Stimulated activated CD4-positive, alpha-beta T cell treated with anti-CD3 and anti-CD28 coated beads, Interleukin-1b, Interleukin-23, amount 100 ng/mL, for 4 hours (primary cell): Measurements from ENCODE around the gene TSPAN14.
"Not testable (repeated sequence)": the region's sequence is repeated elsewhere in the genome, so short reads cannot be mapped to it uniquely, and the experiment has no call there.

Experiments
- DNase-seq, 2 donors: peaks; one replicate each; pipeline ENCODE4 v3.0.0-alpha.2; 2020; ENCODE audit warnings: low read depth in 2 of 2

The TSPAN14 gene

DNA sequence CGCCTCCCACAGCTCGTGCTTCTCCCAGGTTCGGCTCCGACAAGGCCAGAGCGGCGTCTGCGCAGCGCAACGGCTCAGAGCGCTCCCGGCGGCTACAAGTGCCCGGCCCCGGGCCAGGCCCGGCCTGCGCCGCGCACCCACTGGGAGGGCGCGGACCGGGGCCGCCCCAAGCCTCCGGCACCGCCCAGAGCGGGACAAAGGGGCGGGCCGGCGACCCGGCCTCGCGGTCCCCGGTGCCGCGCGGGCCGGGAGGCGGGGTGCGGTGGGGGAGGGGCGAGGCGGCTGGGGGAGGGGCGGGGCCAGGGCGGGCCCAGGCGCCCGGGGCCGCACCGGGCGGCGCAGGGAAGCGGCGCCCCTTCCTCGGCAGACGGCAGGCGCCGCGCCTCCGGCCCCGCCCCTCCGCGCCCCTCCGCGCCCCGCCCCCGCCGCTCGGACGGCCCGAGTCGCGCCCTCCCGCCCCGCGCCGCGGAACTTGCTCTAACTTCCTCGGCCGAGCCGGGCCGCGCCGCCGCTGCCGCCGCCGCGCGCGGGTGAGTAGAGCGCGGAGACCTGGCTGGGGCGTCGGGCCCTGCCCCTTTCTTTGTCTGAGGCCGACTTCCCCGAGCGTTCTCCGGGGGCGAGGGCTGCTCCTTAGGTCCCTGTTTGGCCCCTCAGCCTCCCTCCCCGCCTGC, at the start of gene TSPAN14:
TSS of gene TSPAN14 (plus strand) at position 469 of the 671 bp plus-strand sequence. CDS start 34,924 bp downstream, outside the sequence.
- DNase-seq: peak; percentile 51 to 75

DNA sequence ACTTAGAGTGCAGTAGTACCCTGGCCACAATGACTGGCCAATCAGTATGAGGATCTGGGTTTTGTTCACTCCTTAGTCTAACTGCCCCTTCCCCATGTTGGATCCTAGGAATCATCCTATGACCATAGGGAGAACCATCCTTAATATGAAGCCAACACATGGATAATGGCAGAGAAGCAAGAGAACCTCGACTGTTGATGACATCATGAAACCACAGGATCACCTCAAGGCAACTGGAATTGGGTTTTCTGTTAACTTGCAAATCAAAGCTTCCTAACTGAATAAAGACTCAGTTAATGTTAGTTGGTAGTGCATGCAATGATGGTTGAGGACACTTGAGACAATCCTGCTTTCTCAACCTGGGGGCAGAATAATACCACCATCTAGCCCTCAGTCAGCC, 49.1 kb upstream of the TSPAN14 start:
- no peak for DNase-seq

DNA sequence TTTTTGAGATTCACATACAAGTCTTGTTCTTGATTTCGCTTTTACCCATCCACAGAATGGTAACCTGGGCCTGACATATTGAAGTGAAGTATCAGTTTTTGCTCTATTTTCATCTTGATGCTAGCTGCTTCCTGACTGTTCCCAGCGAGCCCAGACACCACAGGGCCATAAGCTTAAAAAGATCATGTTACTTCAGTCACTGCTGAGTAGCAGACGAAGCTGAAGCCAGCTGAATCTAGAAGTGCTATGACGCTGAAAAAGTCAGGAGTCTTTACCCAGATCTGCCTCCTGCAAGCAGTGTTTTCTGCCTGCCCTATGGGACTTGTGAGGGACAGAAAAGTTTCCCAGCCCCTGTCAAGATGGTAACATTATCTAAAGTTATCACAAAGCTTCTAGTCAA, 48.5 kb upstream of the TSPAN14 start:
- DNase-seq: no peak

- DNase-seq: no peak
These were observed 47.9 kb upstream of the TSPAN14 start for GRCh38 chr10:80406204-80406603.

- DNase-seq: peak; percentile 31 to 49
These were observed 46.3 kb upstream of the TSPAN14 start for GRCh38 chr10:80407812-80408241.

- peak; percentile 69 to 86 for DNase-seq
These were observed 45.6 kb upstream of the TSPAN14 start, which contains the start of gene PRXL2A for GRCh38 chr10:80408242-80409101. TSS of gene PRXL2A (plus strand) at chr10:80408551. CDS start at chr10:80420468, 11,917 bp downstream.

DNA sequence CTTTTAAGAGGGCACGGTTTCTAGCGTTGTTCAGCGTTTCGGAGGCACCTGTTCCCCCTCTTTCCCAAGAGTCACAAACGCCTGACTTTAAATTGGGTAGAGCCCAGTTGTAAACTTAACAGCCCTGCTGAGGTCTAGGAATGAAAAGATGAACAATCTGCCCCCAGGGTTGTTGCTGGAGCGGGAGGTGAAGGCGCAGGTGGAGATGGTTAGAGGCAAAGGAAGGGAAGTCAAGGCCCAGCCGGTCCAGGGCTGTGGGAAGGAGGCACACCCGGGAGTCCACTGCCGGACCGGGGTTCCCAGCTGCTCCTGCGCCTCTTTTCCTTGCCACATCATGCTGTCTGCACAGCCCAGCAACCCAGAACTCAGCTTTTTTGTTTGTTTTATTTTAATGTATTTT, 45.0 kb upstream of the TSPAN14 start:
- DNase-seq: no peak

- no peak for DNase-seq
These were observed 44.0 kb upstream of the TSPAN14 start for GRCh38 chr10:80410122-80410521.

DNA sequence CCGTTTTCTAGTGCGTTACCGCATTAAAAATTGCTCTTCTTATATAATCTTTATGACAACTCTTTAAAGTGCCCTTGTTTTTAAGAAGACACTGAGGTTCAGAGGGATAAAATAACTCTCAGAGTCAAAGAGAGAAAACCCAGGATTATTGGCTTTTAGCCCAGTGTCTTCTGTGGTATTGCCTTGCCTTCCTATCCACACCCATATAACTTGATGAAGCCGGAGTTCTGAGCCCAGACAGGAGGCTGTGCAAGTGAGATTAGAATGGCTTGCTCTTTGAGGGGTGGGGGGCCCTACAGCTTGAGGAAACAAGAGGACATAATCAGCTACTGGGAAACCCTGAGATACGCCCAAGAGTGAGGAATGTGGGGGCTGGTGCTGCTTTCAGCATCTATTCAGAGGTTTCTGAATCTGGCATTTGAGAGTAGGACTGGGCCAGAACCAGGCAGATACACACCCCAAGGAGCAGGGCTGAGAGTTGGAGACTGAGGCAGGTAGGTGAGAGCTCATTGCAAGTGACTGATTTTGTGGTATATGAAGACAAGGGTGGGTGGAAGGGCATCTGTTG, 43.4 kb upstream of the TSPAN14 start:
- no peak for DNase-seq

DNA sequence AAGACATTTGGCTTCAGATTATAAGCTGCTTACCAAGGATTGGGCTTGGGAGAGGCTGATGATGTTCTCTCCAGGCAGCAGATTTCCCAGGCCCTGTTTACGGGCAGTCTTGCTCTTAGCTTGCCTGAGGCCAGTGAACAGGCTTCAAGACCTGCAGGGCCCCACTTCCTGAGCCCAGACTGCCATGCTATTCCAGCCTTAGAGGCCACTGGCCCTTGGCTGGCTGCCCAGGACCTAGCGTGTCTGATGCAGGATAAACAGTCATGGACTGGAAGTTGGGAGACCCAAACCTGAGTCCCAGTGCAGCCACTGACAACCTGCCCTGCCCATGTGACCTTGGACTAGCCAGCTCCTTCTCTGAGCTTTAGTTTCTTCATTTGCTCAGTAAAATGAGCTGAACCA, 42.8 kb upstream of the TSPAN14 start:
- no peak for DNase-seq

DNA sequence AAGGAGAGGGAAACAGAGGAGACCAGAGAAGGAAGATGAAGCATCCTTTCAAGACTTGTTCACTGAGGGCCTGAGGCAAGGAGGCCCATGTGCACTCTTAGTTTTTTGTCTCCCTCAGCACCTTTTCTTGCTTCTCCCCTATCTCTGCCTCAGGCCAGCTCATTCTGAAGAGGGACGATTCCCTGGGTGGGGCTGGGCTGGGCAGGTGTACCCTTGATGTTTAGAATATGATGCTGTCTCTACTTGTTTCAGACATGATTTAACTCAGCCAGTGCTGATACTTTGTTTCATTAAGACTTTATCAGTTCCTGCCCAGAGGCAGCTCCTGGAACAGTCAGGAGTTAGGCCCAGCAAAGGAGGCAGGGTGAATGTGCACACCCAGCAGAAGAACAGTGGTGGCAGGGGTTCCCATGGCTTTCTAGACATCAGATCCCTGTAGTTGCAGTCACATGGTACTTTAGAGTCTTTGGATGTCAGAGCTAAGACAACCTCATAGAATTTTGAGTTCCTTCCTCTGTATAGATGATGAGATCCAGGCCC, 42.4 kb upstream of the TSPAN14 start:
- no peak for DNase-seq

DNA sequence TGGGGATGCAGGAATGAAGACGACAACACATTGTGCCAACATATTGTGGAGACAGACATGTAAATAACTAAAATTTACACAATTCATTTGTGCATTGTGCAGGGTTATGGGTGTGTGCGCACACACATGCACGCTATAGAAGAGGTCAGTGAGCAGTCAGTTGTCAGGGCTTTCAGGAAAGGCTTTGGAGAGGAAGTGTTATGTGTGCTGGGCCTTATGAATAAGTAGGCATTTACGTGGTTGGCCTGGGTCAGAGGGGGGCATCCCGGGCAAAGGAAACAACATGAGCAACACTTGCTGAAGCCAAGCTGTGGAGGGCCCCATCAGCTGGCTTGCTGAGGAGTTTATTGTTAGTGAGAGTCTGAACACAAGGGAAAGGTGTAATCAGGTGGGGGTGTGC, 41.6 kb upstream of the TSPAN14 start:
- no peak for DNase-seq

GRCh38 chr10:80413271-80413996, 40.7 kb upstream of the TSPAN14 start:
- no peak for DNase-seq

DNA sequence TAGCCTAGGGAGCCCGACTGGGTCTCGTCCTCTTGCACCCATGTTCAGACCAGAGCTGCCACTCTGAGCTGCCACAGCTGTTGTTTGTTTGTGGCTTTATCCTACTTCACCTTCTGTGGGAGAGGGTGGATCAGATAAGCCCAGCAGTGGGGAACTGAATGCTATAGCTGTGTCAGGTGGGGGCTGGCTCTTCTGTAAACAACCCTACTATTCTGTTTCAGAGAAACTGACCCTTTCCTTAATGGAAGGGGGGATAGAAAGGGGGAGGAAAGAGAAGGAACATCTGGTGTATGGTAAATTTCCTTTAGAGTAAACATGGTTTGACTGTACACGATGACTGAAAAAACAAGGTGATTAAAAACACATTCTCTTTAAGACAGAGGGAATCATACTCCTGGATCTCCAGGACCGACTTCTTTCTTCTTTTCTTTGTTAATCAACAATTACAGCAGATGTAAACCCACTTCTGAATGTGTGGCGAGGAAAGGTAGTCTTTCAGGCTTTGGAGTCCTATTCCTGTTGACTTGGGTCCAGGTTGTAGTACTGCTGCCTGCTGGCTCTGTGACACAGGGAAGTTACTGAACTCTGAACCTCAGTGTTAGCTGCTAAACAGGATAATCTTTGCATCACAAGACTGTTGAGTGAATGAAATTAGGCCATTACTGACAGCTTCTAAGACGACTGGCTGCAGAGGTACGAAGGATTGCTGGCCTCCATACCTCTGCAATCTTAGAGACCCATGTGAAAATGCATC, 39.8 kb upstream of the TSPAN14 start:
- DNase-seq: no peak

DNA sequence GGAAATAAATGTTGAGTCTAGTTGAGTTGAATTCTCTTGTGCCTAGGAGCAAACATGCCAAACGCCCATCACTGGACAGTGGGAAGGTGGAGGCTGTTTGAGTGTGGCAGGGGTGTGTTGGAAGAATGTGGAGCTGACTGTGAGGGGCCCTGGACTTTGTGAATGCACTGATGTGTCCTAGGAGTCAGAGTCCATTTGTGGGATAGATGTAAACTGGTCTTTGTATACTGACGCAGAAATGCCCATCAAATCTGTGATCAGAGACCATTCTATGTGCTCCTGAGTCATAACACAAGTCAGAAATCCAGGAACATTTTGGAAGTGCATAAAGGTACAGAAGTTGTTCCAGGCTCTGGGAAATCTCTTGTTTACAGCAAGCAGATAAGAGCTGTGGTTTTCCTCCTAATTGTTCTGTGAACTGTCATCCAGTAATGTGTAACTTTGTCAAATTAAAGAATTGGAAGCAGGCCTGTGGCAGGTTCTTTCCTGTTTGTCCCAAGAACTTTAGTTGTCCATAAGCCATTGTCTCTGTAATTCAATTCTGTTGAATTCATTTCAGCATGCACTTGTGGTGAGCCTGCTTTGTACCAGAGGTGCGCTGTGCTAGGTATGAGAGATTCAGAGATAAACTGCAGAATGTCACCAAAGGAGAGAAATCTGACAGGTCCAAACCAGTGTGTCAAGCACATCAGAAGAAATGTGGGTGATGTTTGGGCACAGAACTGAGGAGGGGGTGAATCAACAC, 38.2 kb upstream of the TSPAN14 start:
- no peak for DNase-seq

- no peak for DNase-seq
These were observed 37.5 kb upstream of the TSPAN14 start for GRCh38 chr10:80416479-80417098.

GRCh38 chr10:80417256-80417655, 36.9 kb upstream of the TSPAN14 start:
- not testable (repeated sequence) for DNase-seq

DNA sequence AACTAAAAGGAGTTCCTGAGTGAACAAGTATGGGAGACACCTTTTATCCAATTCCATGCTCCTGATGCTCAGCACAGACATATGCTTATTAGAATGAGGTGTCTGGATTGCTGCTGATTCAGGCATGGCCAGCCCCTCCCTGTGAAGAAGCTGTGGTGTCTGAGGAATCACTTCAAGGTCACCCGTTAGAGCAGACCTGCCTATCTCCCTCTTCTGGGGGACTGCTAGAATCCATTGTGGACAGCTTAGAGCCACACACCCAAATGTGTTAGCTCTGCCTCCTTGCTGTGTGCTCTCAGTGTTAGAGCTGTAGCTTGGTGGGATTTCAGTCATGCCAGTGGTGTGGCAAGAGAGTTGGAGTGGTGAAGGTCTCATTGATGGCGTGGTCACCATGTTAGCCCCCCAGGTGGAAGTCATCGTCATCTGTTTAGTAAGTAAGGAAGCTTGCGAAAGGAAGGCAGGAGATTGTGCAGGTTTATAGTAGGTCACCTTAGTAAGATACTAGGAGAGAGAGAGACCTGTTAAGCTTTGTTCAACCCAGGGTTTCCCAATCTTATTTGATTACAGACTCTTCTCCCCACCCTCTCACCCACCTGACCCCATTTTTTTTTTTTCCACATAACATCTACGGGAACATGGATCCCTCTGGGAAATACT, 32.9 kb upstream of the TSPAN14 start:
- no peak for DNase-seq
